Kidney epithelial cell (primary cell): ENCODE results near the gene FAM184A. TPM values are rescaled to one million over a fixed set of nuclear protein-coding genes. Genes with fewer than 3 reads are reported as not detected.
"Not testable (repeated sequence)": the region's sequence is repeated elsewhere in the genome, so short reads cannot be mapped to it uniquely, and the experiment has no call there.

Experiments used
- DNase-seq: peaks from one replicate; pipeline ENCODE4 v3.0.0-alpha.2; 2010; ENCODE audit warnings: low read depth
- H3K27me3 ChIP-seq: 2 replicates; pipeline ENCODE4 v1.6.0; 2011; ENCODE audit warnings: low read length; ENCODE audit not compliant: control insufficient read depth, insufficient read depth
- H3K36me3 ChIP-seq: 2 replicates; pipeline ENCODE4 v1.5.1; 2011; ENCODE audit warnings: low read length; ENCODE audit not compliant: control insufficient read depth, insufficient read depth
- H3K4me3 ChIP-seq: 2 replicates; pipeline ENCODE4 v1.5.1; 2011; ENCODE audit warnings: low read depth, mild to moderate bottlenecking, control low read depth, low read length
- total RNA-seq: library from RNA; depleted of rRNA; stranded (reverse); fragments of >200 nt; gene quantifications from 2 replicates; pipeline ENCODE4 v1.2.3, GENCODE V29; 2015
- TF ChIP-seq, protein P1 (sequence below): IDR thresholded peaks from 2 replicates; pipeline ENCODE4 v1.5.1; 2011; ENCODE audit warnings: mild to moderate bottlenecking, moderate library complexity, low read length, control low read depth, inconsistent platforms; ENCODE audit not compliant: insufficient read depth, poor library complexity, severe bottlenecking

Gene FAM184A
- total RNA-seq, 1 donor from 2014 or later = 2.0 TPM

DNA sequence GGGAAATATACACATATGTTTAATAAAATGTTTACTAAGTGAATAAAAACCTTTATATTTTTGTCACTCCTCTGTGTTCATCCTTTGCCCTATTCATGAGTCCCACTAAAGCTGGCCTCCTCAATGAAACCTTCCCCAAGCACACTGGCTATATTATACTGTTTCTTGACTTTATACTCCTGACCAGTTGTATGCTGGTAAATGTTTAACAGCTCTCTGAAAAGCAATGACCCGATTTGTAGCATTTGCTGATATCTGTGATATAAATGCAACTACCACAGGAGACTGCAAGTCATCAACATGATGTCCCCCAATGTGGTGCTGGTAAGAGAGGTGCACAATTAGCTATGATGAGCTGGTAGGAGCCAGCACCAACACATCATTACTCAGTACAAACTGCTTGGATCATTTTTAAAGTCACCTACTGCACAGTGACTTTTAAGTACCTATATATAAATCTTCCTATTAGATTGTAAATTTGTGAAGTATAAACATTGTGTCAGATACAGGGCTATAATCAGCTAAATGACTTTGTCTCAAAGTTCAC, 78.9 kb downstream of the FAM184A start:
- Histone ChIP-seq H3K36me3 (no peaks in the 10 kb centered on the region), H3K27me3 (no peaks in the 10 kb centered on the region), H3K4me3 (no peak overlapping the region)
- TF ChIP-seq, protein P1, sequence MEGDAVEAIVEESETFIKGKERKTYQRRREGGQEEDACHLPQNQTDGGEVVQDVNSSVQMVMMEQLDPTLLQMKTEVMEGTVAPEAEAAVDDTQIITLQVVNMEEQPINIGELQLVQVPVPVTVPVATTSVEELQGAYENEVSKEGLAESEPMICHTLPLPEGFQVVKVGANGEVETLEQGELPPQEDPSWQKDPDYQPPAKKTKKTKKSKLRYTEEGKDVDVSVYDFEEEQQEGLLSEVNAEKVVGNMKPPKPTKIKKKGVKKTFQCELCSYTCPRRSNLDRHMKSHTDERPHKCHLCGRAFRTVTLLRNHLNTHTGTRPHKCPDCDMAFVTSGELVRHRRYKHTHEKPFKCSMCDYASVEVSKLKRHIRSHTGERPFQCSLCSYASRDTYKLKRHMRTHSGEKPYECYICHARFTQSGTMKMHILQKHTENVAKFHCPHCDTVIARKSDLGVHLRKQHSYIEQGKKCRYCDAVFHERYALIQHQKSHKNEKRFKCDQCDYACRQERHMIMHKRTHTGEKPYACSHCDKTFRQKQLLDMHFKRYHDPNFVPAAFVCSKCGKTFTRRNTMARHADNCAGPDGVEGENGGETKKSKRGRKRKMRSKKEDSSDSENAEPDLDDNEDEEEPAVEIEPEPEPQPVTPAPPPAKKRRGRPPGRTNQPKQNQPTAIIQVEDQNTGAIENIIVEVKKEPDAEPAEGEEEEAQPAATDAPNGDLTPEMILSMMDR = no peak
- no peak for DNase-seq

DNA sequence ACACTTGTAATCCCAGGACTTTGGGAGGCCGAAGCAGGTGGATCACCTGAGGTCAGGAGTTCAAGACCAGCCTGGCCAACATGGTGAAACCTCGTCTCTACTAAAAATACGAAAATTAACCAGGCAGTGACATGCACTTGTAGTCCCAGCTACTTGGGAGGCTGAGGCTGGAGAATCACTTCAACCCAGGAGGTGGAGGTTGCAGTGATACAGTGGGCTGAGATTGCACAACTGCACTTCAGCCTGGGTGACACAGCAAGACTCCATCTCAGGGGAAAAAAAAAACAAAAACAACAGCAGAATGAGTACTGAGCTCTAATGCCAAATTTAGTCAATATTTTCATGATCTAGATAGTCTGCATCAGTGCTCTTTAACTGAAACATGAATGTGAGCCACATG, 81.0 kb downstream of the FAM184A start:
- not testable (repeated sequence) for H3K36me3 ChIP-seq, DNase-seq, H3K4me3 ChIP-seq, H3K27me3 ChIP-seq

DNA sequence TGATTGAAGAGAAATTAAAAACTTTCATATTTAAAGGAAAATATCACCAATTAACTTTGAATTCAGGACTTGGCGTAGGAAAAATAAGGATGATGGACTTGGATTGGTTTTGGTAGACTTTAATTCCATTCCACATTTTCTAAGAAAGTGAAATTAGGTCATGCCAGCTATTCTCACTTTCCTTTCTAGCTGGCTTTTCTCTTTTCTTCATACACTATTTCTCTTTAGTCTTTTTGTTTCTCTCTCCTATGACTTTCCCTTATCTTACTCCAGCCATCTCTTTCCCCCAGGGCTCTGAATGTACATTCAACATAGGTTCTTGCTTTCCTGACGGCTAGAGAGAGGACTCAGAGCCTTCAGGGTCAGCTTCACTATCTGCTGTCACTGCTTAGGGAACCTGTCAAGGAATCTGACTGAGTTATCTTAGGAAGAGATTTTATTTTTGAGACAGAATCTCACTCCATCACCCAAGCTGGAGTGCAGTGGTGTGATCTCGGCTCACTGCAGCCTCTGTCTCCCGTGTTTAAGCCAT, 82.1 kb downstream of the FAM184A start:
- H3K27me3 ChIP-seq = no peaks in the 10 kb centered on the region
- no peak for DNase-seq

DNA sequence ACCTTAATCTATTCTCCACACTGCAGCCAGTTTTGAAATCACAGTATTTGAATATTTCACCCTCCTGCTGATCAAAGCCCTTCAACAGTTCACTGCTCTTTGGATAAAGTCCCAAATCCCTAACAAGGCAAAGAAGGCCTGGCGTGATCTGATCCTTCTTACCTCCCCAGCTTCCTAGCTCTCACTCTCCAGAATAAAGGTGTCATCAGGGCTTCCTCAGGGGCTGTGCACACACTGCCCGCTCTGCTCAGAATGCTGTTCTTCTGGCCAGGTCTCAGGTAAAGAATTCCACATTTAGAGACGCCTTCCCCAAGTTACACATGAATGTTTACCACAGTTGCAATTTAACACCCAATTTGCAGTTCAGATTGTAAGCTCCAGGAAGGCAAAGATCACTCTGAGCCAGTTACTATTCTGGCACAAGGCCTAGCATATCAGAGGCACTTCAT, 84.6 kb downstream of the FAM184A start:
- TF ChIP-seq, protein P1 = no peak
- no peak for DNase-seq
- Histone ChIP-seq H3K4me3 (no peak overlapping the region), H3K27me3 (no peaks in the 10 kb centered on the region), H3K36me3 (no peaks in the 10 kb centered on the region)

More for the DNA sequence above, 82.1 kb downstream of the FAM184A start:
- TF ChIP-seq, protein P1 = no peak
- no peaks in the 10 kb centered on the region for H3K36me3 ChIP-seq
- no peak overlapping the region for H3K4me3 ChIP-seq

DNA sequence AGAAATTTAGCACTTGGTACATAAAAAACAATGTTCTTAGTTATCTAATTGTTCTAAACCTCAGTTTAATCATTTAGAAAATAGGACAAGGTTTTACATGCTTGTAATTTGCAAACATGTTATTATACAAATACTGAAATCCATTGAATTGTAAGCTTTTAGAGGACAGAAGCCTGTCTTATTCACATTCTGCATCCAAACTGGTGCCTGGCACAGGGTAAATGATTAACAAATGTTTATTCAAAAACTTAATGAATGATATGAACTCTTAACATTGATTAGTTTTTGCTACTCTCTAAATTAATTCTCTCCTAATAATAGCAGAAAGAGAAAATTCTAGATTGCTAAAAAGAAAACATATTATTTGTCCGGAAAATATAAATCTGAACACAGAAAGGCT, 85.1 kb downstream of the FAM184A start:
- Histone ChIP-seq H3K4me3 (no peak overlapping the region), H3K36me3 (no peaks in the 10 kb centered on the region), H3K27me3 (no peaks in the 10 kb centered on the region)
- DNase-seq = no peak
- TF ChIP-seq, protein P1 = no peak

DNA sequence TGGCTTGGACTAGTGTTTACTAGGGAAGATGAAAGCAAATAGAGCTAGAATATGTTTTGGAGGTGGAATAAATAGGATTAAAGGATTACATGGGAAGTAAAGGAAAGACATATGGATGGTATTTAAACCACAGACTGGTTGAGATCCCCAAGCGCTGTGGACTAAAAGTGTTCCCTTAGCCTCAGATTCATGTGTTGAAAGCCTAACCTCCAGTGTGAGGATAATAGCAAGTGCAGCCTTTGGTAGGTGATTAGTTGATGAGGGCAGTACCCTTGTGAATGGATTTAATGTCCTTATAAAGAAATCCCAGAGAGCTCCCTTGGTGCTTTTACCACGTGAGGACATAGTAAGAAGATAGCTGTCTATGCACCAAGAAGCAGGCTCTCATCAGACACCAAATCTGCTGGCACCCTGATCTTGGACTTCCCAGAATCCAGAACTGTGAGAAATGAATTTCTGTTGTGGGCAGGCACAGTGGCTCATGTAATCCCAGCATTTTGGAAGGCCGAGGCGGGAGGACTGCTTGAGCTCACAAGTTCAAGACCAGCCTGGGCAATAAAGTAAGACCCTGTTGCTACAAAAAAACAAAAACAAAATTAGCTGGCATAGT, 86.2 kb downstream of the FAM184A start:
- no peak for DNase-seq
- Histone ChIP-seq H3K27me3 (no peaks in the 10 kb centered on the region), H3K36me3 (no peaks in the 10 kb centered on the region), H3K4me3 (no peak overlapping the region)
- TF ChIP-seq, protein P1 = no peak
